Measurements from ENCODE around the gene GAS1. TPM values are rescaled to one million over a fixed set of nuclear protein-coding genes. Genes with fewer than 3 reads are reported as not detected.

Gene GAS1
- total and polyA plus RNA-seq, 10 of the 15 experiments (the other 5 are each of a cell fraction or from before 2014, with no cell fraction given) = not detected

- ChIA-PET CTCF (no interaction called here), SMC1A (ENCODE audit: uncharacterized antibody, unreplicated experiment) (no interaction called here), POLR2A (no interaction called here), RAD21 (ENCODE audit: unreplicated experiment) (no interaction called here)
- FAIRE-seq (no peak), DNase-seq (ENCODE audit: low read depth, low spot score) (no peak), ATAC-seq (no peak)
- BruUV-seq (replicated peaks) = no TSS peak
- Histone ChIP-seq H2AFZ (ENCODE audit: control insufficient read depth, low read depth, low read length) (no peak overlapping the region), H3K36me3 (ENCODE audit: control insufficient read depth in 2 of 2, insufficient read depth in 2 of 2, low read length in 1 of 2) (no peaks in the 10 kb centered on the region), H3K4me3 (no peak overlapping the region), H3K4me1 (ENCODE audit: control insufficient read depth, insufficient read depth, low read length) (no peaks in the 10 kb centered on the region), H3K4me2 (ENCODE audit: control insufficient read depth, insufficient read depth) (no peak overlapping the region), H3K9me3 (replicated peaks; ENCODE audit: control insufficient read depth, insufficient read depth, low read length) (no peaks in the 10 kb centered on the region), H3K9ac (ENCODE audit: control insufficient read depth, insufficient read depth, low read length) (no peak overlapping the region), H3K27ac (ENCODE audit: control insufficient read depth, insufficient read depth) (no peak overlapping the region), H3K79me2 (ENCODE audit: control insufficient read depth, insufficient read depth, low read length) (no peaks in the 10 kb centered on the region), H3K27me3 (replicated peaks in 1 of 2; ENCODE audit: control insufficient read depth in 2 of 2, insufficient read depth in 2 of 2, low read length in 1 of 2) (no peaks in the 10 kb centered on the region; a peak in 1 of 4 replicates), H4K20me1 (ENCODE audit: control insufficient read depth, insufficient read depth) (no peaks in the 10 kb centered on the region)
- WGBS (ENCODE audit: insufficient coverage, insufficient replicate concordance, low lambda C conversion rate, missing lambda C conversion rate) = 0% methylated on average over 3 of the region's 3 CpGs
- intact Hi-C loops (cut with micrococcal nuclease; ENCODE audit: unreplicated experiment) = no loop called here
- TF ChIP-seq BMI1 (IDR thresholded peaks at IDR 0.05; ENCODE audit: borderline replicate concordance) = no peak
- no peak for TF ChIP-seq IRF4 (IDR thresholded peaks at IDR 0.05; ENCODE audit: low read depth, low read length)
- no peak for TF ChIP-seq NBN (IDR thresholded peaks at IDR 0.05)
- no peak for TF ChIP-seq TCF3 (IDR thresholded peaks at IDR 0.05; ENCODE audit: borderline replicate concordance, insufficient read depth, low read depth, low read length)
- TF ChIP-seq ASH2L (IDR thresholded peaks at IDR 0.05; ENCODE audit: borderline replicate concordance, low read depth) = no peak
- TF ChIP-seq ATF3 (IDR thresholded peaks at IDR 0.05; ENCODE audit: borderline replicate concordance, extremely low read depth, low read depth, low read length) = no peak
- no peak for TF ChIP-seq SIX5 (IDR thresholded peaks at IDR 0.05; ENCODE audit: low read depth, low read length, severe bottlenecking)
- no peak for TF ChIP-seq USF1 (IDR thresholded peaks at IDR 0.05; ENCODE audit: borderline replicate concordance, extremely low read length, insufficient read depth, low read depth, low read length)
- TF ChIP-seq MYB (IDR thresholded peaks at IDR 0.05; ENCODE audit: borderline replicate concordance, low read depth, low read length) = no peak
- no peak for TF ChIP-seq FOS (IDR thresholded peaks at IDR 0.05; ENCODE audit: borderline replicate concordance, extremely low read depth, insufficient read length)
- TF ChIP-seq RB1 (IDR thresholded peaks at IDR 0.05; ENCODE audit: borderline replicate concordance) = no peak
- TF ChIP-seq SPI1 (IDR thresholded peaks at IDR 0.05; ENCODE audit: borderline replicate concordance, insufficient read depth, low read depth, low read length) = no peak
- TF ChIP-seq ZNF274 (IDR thresholded peaks at IDR 0.05; ENCODE audit: insufficient read depth, insufficient read length) = no peak
- in situ Hi-C loops (cut with MboI) = no loop called here
These were observed 33.5 kb upstream of the GAS1 start for GRCh38 chr9:86980802-86981201.
